GM21576 (cell line): ENCODE results near the gene SVEP1.
"Not testable (repeated sequence)": the region's sequence is repeated elsewhere in the genome, so short reads cannot be mapped to it uniquely, and the experiment has no call there.

Experiments
- ATAC-seq: cut with Tn5 transposase; IDR thresholded peaks from one replicate; pipeline ENCODE4 v1.9.1; 2021; ENCODE audit warnings: mild to moderate bottlenecking, moderate library complexity; ENCODE audit not compliant: unreplicated experiment

SVEP1 gene

GRCh38 chr9:110451726-110452125, 127.8 kb downstream of the SVEP1 start:
- no peak for ATAC-seq

- ATAC-seq: no peak
These were observed 132.1 kb downstream of the SVEP1 start for GRCh38 chr9:110447476-110447875.

GRCh38 chr9:110446171-110446570, 133.4 kb downstream of the SVEP1 start:
- no peak for ATAC-seq

GRCh38 chr9:110444911-110445310, 134.6 kb downstream of the SVEP1 start:
- no peak for ATAC-seq

- ATAC-seq: no peak
These were observed 135.7 kb downstream of the SVEP1 start for GRCh38 chr9:110443866-110444220.

- ATAC-seq: no peak
These were observed 136.2 kb downstream of the SVEP1 start for GRCh38 chr9:110443146-110443865.

GRCh38 chr9:110440796-110441195, 138.7 kb downstream of the SVEP1 start:
- ATAC-seq: no peak

- ATAC-seq: no peak
These were observed 139.4 kb downstream of the SVEP1 start for GRCh38 chr9:110440172-110440571.

GRCh38 chr9:110432253-110432652, 147.3 kb downstream of the SVEP1 start:
- ATAC-seq: no peak

GRCh38 chr9:110429453-110429852, 150.1 kb downstream of the SVEP1 start:
- no peak for ATAC-seq

- ATAC-seq: peak; percentile 71
These were observed 151.9 kb downstream of the SVEP1 start for GRCh38 chr9:110427497-110428104.

GRCh38 chr9:110426052-110426709, 153.4 kb downstream of the SVEP1 start:
- no peak for ATAC-seq

- no peak for ATAC-seq
These were observed 165.1 kb downstream of the SVEP1 start for GRCh38 chr9:110414471-110414870.

GRCh38 chr9:110410961-110411360, 168.6 kb downstream of the SVEP1 start:
- no peak for ATAC-seq

- no peak for ATAC-seq
These were observed 170.9 kb downstream of the SVEP1 start for GRCh38 chr9:110408598-110408997.

- no peak for ATAC-seq
These were observed 173.6 kb downstream of the SVEP1 start for GRCh38 chr9:110405858-110406443.

GRCh38 chr9:110404473-110404872, 175.1 kb downstream of the SVEP1 start:
- no peak for ATAC-seq

GRCh38 chr9:110399983-110400382, 179.6 kb downstream of the SVEP1 start:
- no peak for ATAC-seq

- ATAC-seq: not testable (repeated sequence)
These were observed 180.5 kb downstream of the SVEP1 start for GRCh38 chr9:110398992-110399391.

- ATAC-seq: no peak
These were observed 187.6 kb downstream of the SVEP1 start for GRCh38 chr9:110391826-110392485.

GRCh38 chr9:110389148-110389750, 190.3 kb downstream of the SVEP1 start:
- ATAC-seq: no peak
